K562 (cell line): ENCODE results near the gene THADA. TPM values are rescaled to one million over a fixed set of nuclear protein-coding genes. Genes with fewer than 3 reads are reported as not detected.

ENCODE experiments used
- ATAC-seq: fragments of 200-7000 bp; cut with Tn5 transposase; 3 replicates; pipeline ENCODE4 v1.9.1; 2020; ENCODE audit warnings: moderate library complexity
- BruUV-seq: library from RNA; stranded (reverse); fragments of 400-500 nt; replicated peaks from 2 replicates; lab custom pipeline; 2021; lab: Mats Ljungman, UMichigan
- CTCF ChIA-PET: fragments of 300-600 bp; formaldehyde crosslinking; extraction: SDS; loops from one replicate; lab custom pipeline; 2021; ENCODE audit warnings: low intra/inter-chr PET ratio; lab: Yijun Ruan, JAX
- POLR2A ChIA-PET: fragments of 300-600, 350-650 bp; sonication (Branson Sonifier 250); formaldehyde crosslinking; extraction: SDS; loops from one replicate; lab custom pipeline; 2021; ENCODE audit warnings: antibody characterized with exemption, inconsistent platforms; lab: Yijun Ruan, JAX
- DNase-seq, 4 experiments: peaks; one replicate each; pipeline versions ENCODE4 v3.0.0 to v3.0.0-alpha.2; 2011 to 2018; ENCODE audit warnings: low spot score in 3 of 4, mixed read lengths in 3 of 4; ENCODE audit errors: extremely low read depth in 1 of 4
- FAIRE-seq: peaks from 2 replicates; lab custom pipeline; 2011; peaks lifted over from hg19 to GRCh38; lab: Jason Lieb, UNC
- H2AFZ ChIP-seq: 2 replicates; pipeline ENCODE4 v1.6.0; 2011; ENCODE audit warnings: low read depth, low read length, control low read depth, inconsistent platforms
- H3K27ac ChIP-seq: fragments of 200-600 bp; 3 replicates; pipeline ENCODE4 v1.8.0; 2011; ENCODE audit warnings: low read depth, mild to moderate bottlenecking, control low read depth, inconsistent platforms, low read length, moderate library complexity, mixed read lengths; ENCODE audit errors: extremely low read depth
- H3K27me3 ChIP-seq, 2 experiments: fragments of 300-600 bp in 1 of 2; 2 replicates in 1 of 2; 3 replicates in 1 of 2; pipeline versions ENCODE4 v1.6.0 to v1.8.0; 2011; ENCODE audit warnings: inconsistent platforms in 2 of 2, low read length in 2 of 2, mild to moderate bottlenecking in 1 of 2, mixed read lengths in 1 of 2, moderate library complexity in 1 of 2; ENCODE audit not compliant: control insufficient read depth in 2 of 2, insufficient read depth in 2 of 2
- H3K36me3 ChIP-seq: fragments of 300-600 bp; 3 replicates; pipeline ENCODE4 v1.8.0; 2011; ENCODE audit warnings: mild to moderate bottlenecking, low read length, inconsistent platforms; ENCODE audit not compliant: control insufficient read depth, insufficient read depth
- H3K4me1 ChIP-seq, 2 experiments: fragments of 200-600 bp in 1 of 2; replicated peaks in 1 of 2; 2 replicates in 1 of 2; 3 replicates in 1 of 2; pipeline versions ENCODE4 v1.5.1 to v1.8.0; 2011; ENCODE audit warnings: inconsistent platforms in 2 of 2, low read length in 2 of 2, mild to moderate bottlenecking in 1 of 2, mixed read lengths in 1 of 2, moderate library complexity in 1 of 2; ENCODE audit not compliant: control insufficient read depth in 2 of 2, insufficient read depth in 2 of 2
- H3K4me2 ChIP-seq: 2 replicates; pipeline ENCODE4 v1.6.1; 2011; ENCODE audit warnings: low read length, control low read depth, inconsistent platforms, mixed read lengths; ENCODE audit not compliant: insufficient read depth
- H3K4me3 ChIP-seq: fragments of 200-600 bp; sonication (generic), shearing (Covaris generic); 2 replicates; pipeline ENCODE4 v1.5.1; 2016; ENCODE audit warnings: control low read depth, inconsistent platforms
- H3K79me2 ChIP-seq: fragments of 200-600 bp; 3 replicates; pipeline ENCODE4 v1.8.0; 2011; ENCODE audit warnings: low read length, inconsistent platforms; ENCODE audit not compliant: control insufficient read depth, insufficient read depth
- H3K9ac ChIP-seq, 2 experiments: 2 replicates each; pipeline versions ENCODE4 v1.6.0 to v1.6.1; 2011; ENCODE audit warnings: low read depth in 2 of 2, low read length in 2 of 2, control low read depth in 1 of 2, inconsistent platforms in 1 of 2, mild to moderate bottlenecking in 1 of 2, mixed read lengths in 1 of 2; ENCODE audit not compliant: insufficient read depth in 1 of 2
- H3K9me1 ChIP-seq: one replicate; pipeline ENCODE4 v1.6.0; 2011; ENCODE audit warnings: inconsistent platforms, mild to moderate bottlenecking, low read length, moderate library complexity; ENCODE audit not compliant: control insufficient read depth, insufficient read depth
- H3K9me3 ChIP-seq: replicated peaks from 2 replicates; pipeline ENCODE4 v1.5.1; 2011; ENCODE audit warnings: low read depth, low read length, inconsistent platforms; ENCODE audit not compliant: control insufficient read depth, insufficient read depth
- H4K20me1 ChIP-seq: replicated peaks from 2 replicates; pipeline ENCODE4 v1.6.1; 2011; ENCODE audit warnings: low read length, inconsistent platforms, mixed read lengths; ENCODE audit not compliant: control insufficient read depth, insufficient read depth
- ADNP ChIP-seq: fragments of 200-800 bp; sonication (Bioruptor generic); IDR thresholded peaks from 2 replicates; pipeline ENCODE4 v1.6.1; 2016; ENCODE audit warnings: missing genetic modification characterization, missing compliant biosample characterization
- CEBPG ChIP-seq, 3 experiments: fragments of 200-800 bp in 1 of 3; sonication (Bioruptor generic) in 1 of 3; sonication (generic) in 1 of 3; formaldehyde crosslinking in 1 of 3; IDR thresholded peaks in 2 of 3; conservative IDR thresholded peaks in 1 of 3; 2 replicates each; pipeline versions ENCODE4 v1.6.1 to v1.8.0; 2016 to 2022; ENCODE audit warnings: missing compliant biosample characterization in 2 of 3, missing genetic modification characterization in 2 of 3, mild to moderate bottlenecking in 1 of 3, missing genetic modification reagents in 1 of 3
- FOXP1 ChIP-seq: sonication (generic); formaldehyde crosslinking; IDR thresholded peaks from 2 replicates; pipeline ENCODE4 v1.8.0; 2022; ENCODE audit warnings: mild to moderate bottlenecking, missing genetic modification reagents
- HDAC1 ChIP-seq, 2 experiments: fragments of 450-650 bp; IDR thresholded peaks; 2 replicates each; pipeline ENCODE4 v1.6.1; 2016 to 2017; ENCODE audit warnings: inconsistent platforms in 1 of 2, mild to moderate bottlenecking in 1 of 2, moderate library complexity in 1 of 2
- MYNN ChIP-seq, 2 experiments: sonication (generic); formaldehyde crosslinking in 1 of 2; IDR thresholded peaks; 2 replicates each; pipeline versions ENCODE4 v1.5.0 to v1.6.1; 2016 to 2020; ENCODE audit warnings: antibody characterized with exemption in 1 of 2, missing genetic modification reagents in 1 of 2
- NCOA4 ChIP-seq: fragments of 450-650 bp; IDR thresholded peaks from 2 replicates; pipeline ENCODE4 v1.6.1; 2018; ENCODE audit warnings: mild to moderate bottlenecking; ENCODE audit not compliant: partially characterized antibody
- NR2C1 ChIP-seq, 2 experiments: fragments of 450-650 bp; IDR thresholded peaks; 2 replicates each; pipeline ENCODE4 v1.6.1; 2017; ENCODE audit warnings: mild to moderate bottlenecking in 2 of 2, antibody characterized with exemption in 1 of 2, inconsistent platforms in 1 of 2, missing compliant biosample characterization in 1 of 2, missing genetic modification characterization in 1 of 2
- RAD21 ChIP-seq, 2 experiments: fragments of 250-450 bp in 1 of 2; fragments of 450-650 bp in 1 of 2; sonication (Bioruptor Pico) in 1 of 2; formaldehyde crosslinking in 1 of 2; IDR thresholded peaks in 1 of 2; conservative IDR thresholded peaks in 1 of 2; 2 replicates each; pipeline versions ENCODE4 v1.4.0 to v1.8.0; 2020 to 2022; ENCODE audit warnings: mild to moderate bottlenecking in 2 of 2, moderate library complexity in 1 of 2
- TCF3 ChIP-seq: sonication (generic); formaldehyde crosslinking; IDR thresholded peaks from 2 replicates; pipeline ENCODE4 v1.4.0; 2020; ENCODE audit warnings: mild to moderate bottlenecking, missing genetic modification reagents
- ZKSCAN8 ChIP-seq: fragments of 200-800 bp; sonication (Bioruptor generic); IDR thresholded peaks from 2 replicates; pipeline ENCODE4 v1.6.1; 2016; ENCODE audit warnings: missing genetic modification characterization, missing compliant biosample characterization
- ZNF699 ChIP-seq: fragments of 250-450 bp; sonication (Bioruptor Pico); IDR thresholded peaks from 2 replicates; pipeline ENCODE4 v1.8.0; 2021; ENCODE audit warnings: mild to moderate bottlenecking, moderate library complexity; ENCODE audit not compliant: insufficient replicate concordance
- ZNF764 ChIP-seq: fragments of 250-450 bp; sonication (Bioruptor Pico); IDR thresholded peaks from 2 replicates; pipeline ENCODE4 v1.4.0; 2020; ENCODE audit warnings: low read depth, mild to moderate bottlenecking, moderate library complexity
- WGBS: fragments of 100-300 bp; shearing (Covaris generic); methylation state at CpG from one replicate; pipeline ENCODE4 v1.1.6; 2016; ENCODE audit warnings: low coverage, mixed read lengths; ENCODE audit not compliant: insufficient coverage; ENCODE audit errors: missing lambda C conversion rate; 5-methylcytosine and 5-hydroxymethylcytosine counted together
- in situ Hi-C: fragments of 300-500 bp; cut with MboI; formaldehyde crosslinking; loops from 4 replicates; pipeline ENCODE4 v1.15.0; 2018; ENCODE audit warnings: inconsistent platforms, mixed read lengths
- intact Hi-C: fragments of 100-400 bp; cut with micrococcal nuclease; formaldehyde crosslinking; loops from 2 replicates; pipeline ENCODE4 v1.14.2; 2022
- polyA plus RNA-seq, 8 experiments: library from polyadenylated mRNA; depleted of rRNA in 4 of 8; stranded (reverse) in 5 of 8; unstranded in 3 of 8; fragments of >200 nt; fragmentation: Nextera tagmentation in 2 of 8; fragmentation: Illumina TruSeq in 1 of 8; extraction: Ambion mirVana in 2 of 8; extraction: Trizol in 1 of 8; gene quantifications; 2 replicates each; pipeline versions ENCODE4 v1.2.1 to v1.2.3, GENCODE V29; 2011 to 2014; ENCODE audit warnings: inconsistent platforms in 1 of 8, missing spikeins in 1 of 8
- total RNA-seq, 7 experiments: library from RNA; depleted of rRNA in 6 of 7; stranded (reverse); fragments of >200 nt in 6 of 7; fragmentation: Illumina TruSeq in 2 of 7; extraction: Trizol in 2 of 7; gene quantifications; 2 replicates each; pipeline versions ENCODE4 v1.2.1 to v1.2.3, GENCODE V29; 2011 to 2021; ENCODE audit warnings: low replicate concordance in 1 of 7
- TF ChIP-seq, protein P1 (sequence below): fragments of 250-450 bp; sonication (Bioruptor Pico); IDR thresholded peaks from 2 replicates; pipeline ENCODE4 v1.8.0; 2022; ENCODE audit warnings: inconsistent platforms
- TF ChIP-seq, protein P2 (sequence below): fragments of 450-650 bp; IDR thresholded peaks from 2 replicates; pipeline ENCODE4 v1.7.1; 2018; ENCODE audit warnings: mild to moderate bottlenecking, low read depth; ENCODE audit not compliant: partially characterized antibody
- TF ChIP-seq, protein P3 (sequence below): sonication (generic); formaldehyde crosslinking; IDR thresholded peaks from 2 replicates; pipeline ENCODE4 v1.8.1; 2023; ENCODE audit warnings: mild to moderate bottlenecking, missing genetic modification reagents, moderate library complexity

Gene THADA
- total and polyA plus RNA-seq, 9 of the 15 experiments (the other 6 are each of a cell fraction or from before 2014, with no cell fraction given), result 17.8 to 34.7 (median 31.9) TPM

DNA sequence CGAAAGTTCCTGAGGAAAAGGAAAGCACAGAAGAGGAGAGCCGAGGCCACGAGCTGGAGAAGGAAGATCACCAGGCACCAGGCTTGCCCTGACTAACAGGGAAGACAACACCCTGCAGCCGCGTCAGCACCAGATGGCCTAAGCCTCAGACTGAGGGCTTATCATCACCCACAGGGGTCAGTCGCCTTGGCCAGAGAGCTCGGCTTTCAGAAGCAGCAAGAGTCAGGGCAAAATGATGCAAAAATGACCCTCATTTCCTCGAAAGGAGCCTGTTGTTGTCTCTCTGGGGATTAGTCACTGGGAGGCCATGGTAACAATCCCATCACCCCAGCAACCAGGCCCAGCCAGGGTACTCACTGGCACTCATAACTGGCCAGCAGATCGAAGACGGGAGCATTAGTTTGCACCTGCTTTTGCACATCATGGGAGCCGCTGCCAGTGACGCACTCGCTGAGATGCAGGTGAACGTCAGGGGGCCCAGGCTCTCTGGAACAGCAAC lies 326.7 kb downstream of the THADA start:
- CTCF ChIA-PET, result no interaction called here
- no TSS peak for BruUV-seq
- FAIRE-seq (peak; percentile 80), DNase-seq (peak; percentile 40 to 73 (median 54)), ATAC-seq (peak; percentile 93)
- H3K36me3 ChIP-seq, result no peaks in the 10 kb centered on the region
- POLR2A ChIA-PET, result interaction anchor here (0.7 to 1.0 kb wide), 3 partner anchors 80 to 132 kb away, joined by 3 read pairs; no protein-coding TSS in a partner anchor
- in situ Hi-C loops (no loop called here), intact Hi-C loops (no loop called here)
- no peaks in the 10 kb centered on the region for H3K9me1 ChIP-seq
- peaks cover 10% of the 10 kb centered on the region in 2 experiments; a peak in 3 of 5 replicates for H3K4me1 ChIP-seq
- H3K79me2 ChIP-seq, result no peaks in the 10 kb centered on the region
- peak overlapping the region in 1 of 2 experiments; percentile 32; a peak in 2 of 4 replicates for H3K9ac ChIP-seq
- no peaks in the 10 kb centered on the region for H3K9me3 ChIP-seq
- H2AFZ ChIP-seq, result no peak overlapping the region
- H3K27ac ChIP-seq, result no peak overlapping the region; the same call in 2 of the 3 replicates
- WGBS, result 52% methylated on average over 11 of the region's 14 CpGs
- no peak overlapping the region for H3K4me3 ChIP-seq
- H3K27me3 ChIP-seq, result no peaks in the 10 kb centered on the region
- H4K20me1 ChIP-seq, result 0 out of 2 replicates have a peak, but pooled peaks cover 3% of the 10 kb centered on the region
- no peak overlapping the region for H3K4me2 ChIP-seq
- TF ChIP-seq TCF3 (peak; percentile 60; the same call in 1 of the 2 replicates), ZNF764 (no peak), MYNN (IDR thresholded peaks at IDR 0.05) (0 out of 2 replicates have a peak, but pooled peaks have one; percentile 61), MYNN (CRISPR knock-in tag; IDR thresholded peaks at IDR 0.05) (no peak), NR2C1 (IDR thresholded peaks at IDR 0.05) (no peak), NR2C1 (tag; IDR thresholded peaks at IDR 0.05) (peak; percentile 62), ZNF699 (CRISPR knock-in tag) (no peak), ZKSCAN8 (CRISPR knock-in tag) (no peak), CEBPG (CRISPR knock-in tag; IDR thresholded peaks at IDR 0.05) (peak; percentile 73; the same call in 1 of the 2 replicates), CEBPG (tag; conservative IDR thresholded peaks at IDR 0.05 in 1 of 2, IDR thresholded peaks at IDR 0.05 in 1 of 2) (no peak; a peak in 1 of 4 replicates), ADNP (tag) (no peak), FOXP1 (CRISPR knock-in tag) (no peak), HDAC1 (IDR thresholded peaks at IDR 0.05) (no peak), NCOA4 (no peak), RAD21 (CRISPR knock-in tag; conservative IDR thresholded peaks at IDR 0.05 in 1 of 2, IDR thresholded peaks at IDR 0.05 in 1 of 2) (peak in 1 of 2 experiments; percentile 30; a peak in 1 of 4 replicates)
- TF ChIP-seq, protein P1, sequence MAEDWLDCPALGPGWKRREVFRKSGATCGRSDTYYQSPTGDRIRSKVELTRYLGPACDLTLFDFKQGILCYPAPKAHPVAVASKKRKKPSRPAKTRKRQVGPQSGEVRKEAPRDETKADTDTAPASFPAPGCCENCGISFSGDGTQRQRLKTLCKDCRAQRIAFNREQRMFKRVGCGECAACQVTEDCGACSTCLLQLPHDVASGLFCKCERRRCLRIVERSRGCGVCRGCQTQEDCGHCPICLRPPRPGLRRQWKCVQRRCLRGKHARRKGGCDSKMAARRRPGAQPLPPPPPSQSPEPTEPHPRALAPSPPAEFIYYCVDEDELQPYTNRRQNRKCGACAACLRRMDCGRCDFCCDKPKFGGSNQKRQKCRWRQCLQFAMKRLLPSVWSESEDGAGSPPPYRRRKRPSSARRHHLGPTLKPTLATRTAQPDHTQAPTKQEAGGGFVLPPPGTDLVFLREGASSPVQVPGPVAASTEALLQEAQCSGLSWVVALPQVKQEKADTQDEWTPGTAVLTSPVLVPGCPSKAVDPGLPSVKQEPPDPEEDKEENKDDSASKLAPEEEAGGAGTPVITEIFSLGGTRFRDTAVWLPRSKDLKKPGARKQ (CRISPR knock-in tag), result no peak
- TF ChIP-seq, protein P2, sequence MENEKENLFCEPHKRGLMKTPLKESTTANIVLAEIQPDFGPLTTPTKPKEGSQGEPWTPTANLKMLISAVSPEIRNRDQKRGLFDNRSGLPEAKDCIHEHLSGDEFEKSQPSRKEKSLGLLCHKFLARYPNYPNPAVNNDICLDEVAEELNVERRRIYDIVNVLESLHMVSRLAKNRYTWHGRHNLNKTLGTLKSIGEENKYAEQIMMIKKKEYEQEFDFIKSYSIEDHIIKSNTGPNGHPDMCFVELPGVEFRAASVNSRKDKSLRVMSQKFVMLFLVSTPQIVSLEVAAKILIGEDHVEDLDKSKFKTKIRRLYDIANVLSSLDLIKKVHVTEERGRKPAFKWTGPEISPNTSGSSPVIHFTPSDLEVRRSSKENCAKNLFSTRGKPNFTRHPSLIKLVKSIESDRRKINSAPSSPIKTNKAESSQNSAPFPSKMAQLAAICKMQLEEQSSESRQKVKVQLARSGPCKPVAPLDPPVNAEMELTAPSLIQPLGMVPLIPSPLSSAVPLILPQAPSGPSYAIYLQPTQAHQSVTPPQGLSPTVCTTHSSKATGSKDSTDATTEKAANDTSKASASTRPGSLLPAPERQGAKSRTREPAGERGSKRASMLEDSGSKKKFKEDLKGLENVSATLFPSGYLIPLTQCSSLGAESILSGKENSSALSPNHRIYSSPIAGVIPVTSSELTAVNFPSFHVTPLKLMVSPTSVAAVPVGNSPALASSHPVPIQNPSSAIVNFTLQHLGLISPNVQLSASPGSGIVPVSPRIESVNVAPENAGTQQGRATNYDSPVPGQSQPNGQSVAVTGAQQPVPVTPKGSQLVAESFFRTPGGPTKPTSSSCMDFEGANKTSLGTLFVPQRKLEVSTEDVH, result no peak
- TF ChIP-seq, protein P3, sequence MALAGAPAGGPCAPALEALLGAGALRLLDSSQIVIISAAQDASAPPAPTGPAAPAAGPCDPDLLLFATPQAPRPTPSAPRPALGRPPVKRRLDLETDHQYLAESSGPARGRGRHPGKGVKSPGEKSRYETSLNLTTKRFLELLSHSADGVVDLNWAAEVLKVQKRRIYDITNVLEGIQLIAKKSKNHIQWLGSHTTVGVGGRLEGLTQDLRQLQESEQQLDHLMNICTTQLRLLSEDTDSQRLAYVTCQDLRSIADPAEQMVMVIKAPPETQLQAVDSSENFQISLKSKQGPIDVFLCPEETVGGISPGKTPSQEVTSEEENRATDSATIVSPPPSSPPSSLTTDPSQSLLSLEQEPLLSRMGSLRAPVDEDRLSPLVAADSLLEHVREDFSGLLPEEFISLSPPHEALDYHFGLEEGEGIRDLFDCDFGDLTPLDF, result no peak
